Astrocyte (in vitro differentiated cells and primary cell): ENCODE results near the gene OR2AK2. TPM values are rescaled to one million over a fixed set of nuclear protein-coding genes. Genes with fewer than 3 reads are reported as not detected.

Source experiments
- DNase-seq: peaks from one replicate; pipeline ENCODE4 v3.0.0-alpha.2; 2010; ENCODE audit warnings: low read depth
- FAIRE-seq: peaks from 2 replicates; lab custom pipeline; 2011; peaks lifted over from hg19 to GRCh38; lab: Jason Lieb, UNC
- H2AFZ ChIP-seq: 2 replicates; pipeline ENCODE4 v1.6.0; 2012; ENCODE audit warnings: low read depth, low read length, inconsistent platforms
- H3K27ac ChIP-seq: 2 replicates; pipeline ENCODE4 v1.5.1; 2011; ENCODE audit warnings: low read depth, low read length, inconsistent platforms
- H3K27me3 ChIP-seq: 2 replicates; pipeline ENCODE4 v1.6.0; 2011; ENCODE audit warnings: low read length, inconsistent platforms; ENCODE audit not compliant: insufficient read depth
- H3K36me3 ChIP-seq: 2 replicates; pipeline ENCODE4 v1.5.1; 2011; ENCODE audit warnings: low read length, inconsistent platforms; ENCODE audit not compliant: insufficient read depth
- H3K4me1 ChIP-seq: 2 replicates; pipeline ENCODE4 v1.5.1; 2011; ENCODE audit warnings: low read length, inconsistent platforms; ENCODE audit not compliant: insufficient read depth
- H3K4me2 ChIP-seq: 2 replicates; pipeline ENCODE4 v1.6.0; 2012; ENCODE audit warnings: low read length, inconsistent platforms
- H3K4me3 ChIP-seq: 2 replicates; pipeline ENCODE4 v1.5.1; 2011; ENCODE audit warnings: low read depth, mild to moderate bottlenecking, low read length, inconsistent platforms; ENCODE audit not compliant: insufficient read depth
- H3K79me2 ChIP-seq: 2 replicates; pipeline ENCODE4 v1.6.0; 2012; ENCODE audit warnings: mild to moderate bottlenecking, low read length, inconsistent platforms; ENCODE audit not compliant: insufficient read depth
- H3K9ac ChIP-seq: 2 replicates; pipeline ENCODE4 v1.6.0; 2012; ENCODE audit warnings: mild to moderate bottlenecking, low read length, inconsistent platforms
- H3K9me3 ChIP-seq: 2 replicates; pipeline ENCODE4 v1.5.1; 2012; ENCODE audit warnings: low read depth, mild to moderate bottlenecking, low read length, inconsistent platforms; ENCODE audit not compliant: insufficient read depth
- H4K20me1 ChIP-seq: 2 replicates; pipeline ENCODE4 v1.6.0; 2012; ENCODE audit warnings: low read length, inconsistent platforms; ENCODE audit not compliant: insufficient read depth
- H3K27ac Mint-ChIP-seq: one replicate; pipeline ENCODE4 v1.8.0; 2021; ENCODE audit warnings: mild to moderate bottlenecking, mixed read lengths; ENCODE audit not compliant: unreplicated experiment
- H3K27me3 Mint-ChIP-seq: one replicate; pipeline ENCODE4 v1.8.0; 2021; ENCODE audit warnings: low read depth, mixed read lengths; ENCODE audit not compliant: unreplicated experiment
- H3K36me3 Mint-ChIP-seq: one replicate; pipeline ENCODE4 v1.8.0; 2021; ENCODE audit warnings: low read depth, mixed read lengths; ENCODE audit not compliant: unreplicated experiment
- H3K4me1 Mint-ChIP-seq: one replicate; pipeline ENCODE4 v1.8.0; 2021; ENCODE audit warnings: low read depth, mixed read lengths; ENCODE audit not compliant: unreplicated experiment
- H3K4me3 Mint-ChIP-seq: one replicate; pipeline ENCODE4 v1.8.0; 2021; ENCODE audit warnings: mild to moderate bottlenecking, moderate library complexity, mixed read lengths; ENCODE audit not compliant: unreplicated experiment
- H3K9me3 Mint-ChIP-seq: one replicate; pipeline ENCODE4 v1.8.0; 2021; ENCODE audit warnings: mild to moderate bottlenecking, mixed read lengths; ENCODE audit not compliant: unreplicated experiment
- CTCF ChIP-seq: IDR thresholded peaks from 2 replicates; pipeline ENCODE4 v1.5.1; 2011; ENCODE audit warnings: low read depth, mild to moderate bottlenecking, inconsistent platforms, low read length, moderate library complexity; ENCODE audit not compliant: insufficient read depth
- EZH2 ChIP-seq: IDR thresholded peaks from 2 replicates; pipeline ENCODE4 v1.6.1; 2012; ENCODE audit warnings: mild to moderate bottlenecking, low read length, inconsistent platforms; ENCODE audit not compliant: insufficient read depth
- total RNA-seq: library from RNA; stranded (reverse); gene quantifications from 2 replicates; pipeline ENCODE4 v1.2.1, GENCODE V29; 2021

The OR2AK2 gene
- total RNA-seq, 1 donor from 2014 or later = not detected

- Histone ChIP-seq H3K4me1 (no peaks in the 10 kb centered on the region), H4K20me1 (no peaks in the 10 kb centered on the region), H3K36me3 (no peaks in the 10 kb centered on the region), H3K4me3 (no peak within 1 kb of the TSS), H3K79me2 (no peaks in the 10 kb centered on the region), H3K9me3 (no peaks in the 10 kb centered on the region), H3K9ac (no peak within 1 kb of the TSS), H3K4me2 (no peak within 1 kb of the TSS), H3K27ac (no peak within 1 kb of the TSS), H3K27me3 (no peaks in the 10 kb centered on the region), H2AFZ (no peak within 1 kb of the TSS)
- H3K4me1 Mint-ChIP-seq = no peaks in the 10 kb centered on the region
- no peaks in the 10 kb centered on the region for H3K36me3 Mint-ChIP-seq
- TF ChIP-seq CTCF (no peak), EZH2 (no peak)
- no peak for FAIRE-seq
- no peak for DNase-seq
- no peak within 1 kb of the TSS for H3K4me3 Mint-ChIP-seq
- no peaks in the 10 kb centered on the region for H3K27me3 Mint-ChIP-seq
- H3K27ac Mint-ChIP-seq = no peak within 1 kb of the TSS
- peaks cover 7% of the 10 kb centered on the region for H3K9me3 Mint-ChIP-seq
Measured at GRCh38 chr1:247948558-247948957, 16.5 kb upstream of the OR2AK2 start, which contains the start of gene OR2L8. Gene OR2L8, plus strand, starts transcription at chr1:247948858. Its CDS starts 0 bp downstream, at chr1:247948858.

DNA sequence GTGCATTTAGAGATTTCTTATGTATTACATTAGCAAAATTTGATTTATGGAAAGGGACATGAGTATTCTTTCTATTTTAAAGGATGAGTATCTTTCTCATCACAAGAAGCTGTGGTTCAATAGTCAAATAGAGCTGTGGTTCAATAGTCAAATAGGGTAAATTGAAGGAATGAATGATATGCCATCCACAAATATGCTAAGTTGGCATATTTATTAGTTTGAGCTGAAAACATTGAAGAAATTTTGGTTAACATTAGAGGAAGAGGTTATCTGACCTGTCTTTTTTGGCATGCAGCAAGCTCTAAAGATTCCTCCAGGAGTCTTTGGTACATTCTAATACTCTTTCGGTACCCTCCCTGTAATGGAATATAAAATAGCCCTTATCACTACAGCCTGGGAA lies 11.6 kb upstream of the OR2AK2 start:
- H3K4me3 ChIP-seq = no peak overlapping the region
- no peaks in the 10 kb centered on the region for H3K4me1 ChIP-seq
- DNase-seq (no peak), FAIRE-seq (no peak)
- no peaks in the 10 kb centered on the region for H3K79me2 ChIP-seq
- Mint-ChIP-seq H3K4me1 (no peaks in the 10 kb centered on the region), H3K27me3 (no peaks in the 10 kb centered on the region), H3K27ac (no peak overlapping the region), H3K9me3 (peaks cover 7% of the 10 kb centered on the region), H3K36me3 (no peaks in the 10 kb centered on the region), H3K4me3 (no peak overlapping the region)
- no peak overlapping the region for H2AFZ ChIP-seq
- H3K9ac ChIP-seq = no peak overlapping the region
- TF ChIP-seq CTCF = no peak
- no peak for TF ChIP-seq EZH2
- H3K9me3 ChIP-seq = no peaks in the 10 kb centered on the region
- no peak overlapping the region for H3K27ac ChIP-seq
- no peaks in the 10 kb centered on the region for H4K20me1 ChIP-seq
- H3K27me3 ChIP-seq = no peaks in the 10 kb centered on the region
- no peak overlapping the region for H3K4me2 ChIP-seq
- no peaks in the 10 kb centered on the region for H3K36me3 ChIP-seq

DNA sequence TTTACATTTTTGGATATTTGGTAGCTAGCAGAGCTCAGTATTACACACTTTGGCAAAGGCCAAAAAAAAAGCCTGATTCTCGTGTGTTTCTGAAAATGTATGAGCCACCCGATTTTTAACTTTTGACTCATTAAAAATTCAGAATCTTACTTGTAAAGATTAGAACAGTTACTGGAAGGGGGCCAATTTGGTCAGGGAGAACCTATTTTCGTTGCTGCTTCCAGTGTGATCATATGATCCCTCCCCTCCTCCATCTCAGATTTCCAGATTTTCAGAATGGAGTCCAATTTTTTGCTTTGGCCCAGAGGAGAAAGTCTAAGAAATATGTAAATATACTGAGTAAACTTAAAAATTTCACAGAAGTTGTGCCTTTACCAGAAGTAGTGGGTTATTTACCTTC lies 3.2 kb upstream of the OR2AK2 start:
- TF ChIP-seq CTCF = no peak
- no peak for TF ChIP-seq EZH2
- no peak for FAIRE-seq
- Mint-ChIP-seq H3K27ac (no peak overlapping the region), H3K4me1 (no peaks in the 10 kb centered on the region), H3K4me3 (no peak overlapping the region), H3K27me3 (no peaks in the 10 kb centered on the region), H3K36me3 (no peaks in the 10 kb centered on the region), H3K9me3 (peaks cover 4% of the 10 kb centered on the region)
- Histone ChIP-seq H3K36me3 (no peaks in the 10 kb centered on the region), H2AFZ (no peak overlapping the region), H3K4me1 (no peaks in the 10 kb centered on the region), H3K27me3 (no peaks in the 10 kb centered on the region), H3K4me2 (no peak overlapping the region), H3K27ac (no peak overlapping the region), H4K20me1 (no peaks in the 10 kb centered on the region), H3K9ac (no peak overlapping the region), H3K4me3 (no peak overlapping the region), H3K9me3 (no peaks in the 10 kb centered on the region), H3K79me2 (no peaks in the 10 kb centered on the region)
- no peak for DNase-seq
